ENCODE results near the gene TRMT61A. TPM values are rescaled to one million over a fixed set of nuclear protein-coding genes. Genes with fewer than 3 reads are reported as not detected.

TRMT61A gene
- total and polyA plus RNA-seq, 2 donors (not counting 3 experiments of a cell fraction or from before 2014, with no cell fraction given), result 6.8 to 10.6 TPM

GRCh38 chr14:103561381-103562178, 32.6 kb downstream of the TRMT61A start:
- peak overlapping the region; percentile 63 for H2AFZ ChIP-seq (ENCODE audit: low read depth, low read length)
- DNase-seq (ENCODE audit: low read depth, low spot score) (peak; percentile 72), FAIRE-seq (peak; percentile 55)
- POLR2A ChIA-PET, result interaction anchor here (1.2 kb wide), 1 partner anchor 32 kb away, joined by 3 read pairs; the partner anchor contains the start of gene TRMT61A
- intact Hi-C loops (cut with micrococcal nuclease) (loop anchor here (1.0 to 5.0 kb wide), 3 partner anchors 15 to 154 kb away; partner anchors contain the start of genes TRMT61A, XRCC3 and ZFYVE21), dilution Hi-C loops (cut with MboI; ENCODE audit: extremely low pct_ligation_motif_present, low sequenced_read_pairs) (no loop called here)
- peak overlapping the region; percentile 96 for H3K9ac ChIP-seq (replicated peaks; ENCODE audit: extremely low read depth, insufficient read depth, low read length)
- no peaks in the 10 kb centered on the region for H3K9me3 ChIP-seq (replicated peaks; ENCODE audit: control insufficient read depth, insufficient read depth, low read length)
- no peaks in the 10 kb centered on the region for H3K27me3 ChIP-seq (ENCODE audit: control insufficient read depth in 2 of 2, insufficient read depth in 2 of 2, low read length in 2 of 2)
- H3K4me2 ChIP-seq (ENCODE audit: insufficient read depth, low read length), result peak overlapping the region; percentile 94
- no peak for TF ChIP-seq MAX (IDR thresholded peaks at IDR 0.05; ENCODE audit: insufficient read depth, insufficient read length)
- peak; percentile 6 for TF ChIP-seq POLR2AphosphoS5 (IDR thresholded peaks at IDR 0.05; ENCODE audit: insufficient read depth, low read depth, low read length)
- no peak for TF ChIP-seq CTCF (IDR thresholded peaks at IDR 0.05; ENCODE audit: extremely low read depth in 1 of 2, insufficient read depth in 1 of 2, low read depth in 1 of 2, low read length in 2 of 2)
- TF ChIP-seq EZH2 (IDR thresholded peaks at IDR 0.05; ENCODE audit: borderline replicate concordance, low read depth, low read length, severe bottlenecking), result no peak
- no peak for TF ChIP-seq FOS (IDR thresholded peaks at IDR 0.05; ENCODE audit: borderline replicate concordance, insufficient read depth, low read length)
- peak; percentile 1 for TF ChIP-seq POLR2A (IDR thresholded peaks at IDR 0.05; ENCODE audit: low read depth, low read length)
- TF ChIP-seq JUN (IDR thresholded peaks at IDR 0.05; ENCODE audit: borderline replicate concordance, insufficient read depth, insufficient read length, low read depth), result no peak
- no peak for TF ChIP-seq GATA2 (IDR thresholded peaks at IDR 0.05; ENCODE audit: insufficient read depth, insufficient read length, low read depth, low read length)
- no peaks in the 10 kb centered on the region for H4K20me1 ChIP-seq (replicated peaks; ENCODE audit: control insufficient read depth, extremely low read depth, insufficient read depth, low read length)
- H3K36me3 ChIP-seq (ENCODE audit: control insufficient read depth in 2 of 2, extremely low read depth in 1 of 2, insufficient read depth in 2 of 2, low read length in 2 of 2), result peaks cover 16 to 21% of the 10 kb centered on the region in 2 experiments
- no peaks in the 10 kb centered on the region for H3K9me1 ChIP-seq (replicated peaks; ENCODE audit: control insufficient read depth, extremely low read depth, insufficient read depth, low read length)
- CTCF ChIA-PET, result interaction anchor here (1.0 to 2.3 kb wide), 4 partner anchors 14 to 43 kb away, joined by 3 to 19 read pairs (median 3); no protein-coding TSS in a partner anchor
- peak overlapping the region; percentile 94 for H3K27ac ChIP-seq (ENCODE audit: insufficient read depth, low read depth, low read length)
- BruUV-seq (replicated peaks), result TSS peak; percentile 12
- peak overlapping the region; percentile 61 to 97 (median 95) for H3K4me3 ChIP-seq (replicated peaks in 1 of 3; ENCODE audit: insufficient read depth in 1 of 3, low read depth in 1 of 3, low read length in 3 of 3)
- H3K79me2 ChIP-seq (ENCODE audit: control insufficient read depth, insufficient read depth, low read length), result peaks cover 87% of the 10 kb centered on the region
- H3K4me1 ChIP-seq (ENCODE audit: control insufficient read depth, extremely low read depth, insufficient read depth, low read length), result peaks cover 23% of the 10 kb centered on the region
